Liver (tissue), 9 donors: ENCODE measurements around the gene DIAPH3. TPM values are rescaled to one million over a fixed set of nuclear protein-coding genes. Genes with fewer than 3 reads are reported as not detected.

Source experiments
- DNase-seq: peaks from one replicate; pipeline ENCODE4 v3.0.0-alpha.2; 2017; ENCODE audit warnings: low spot score
- H3K27ac ChIP-seq, 2 donors: one replicate each; pipeline ENCODE4 v1.7.0; 2013; ENCODE audit warnings: inconsistent platforms in 2 of 2, low read length in 2 of 2, control low read depth in 1 of 2, low read depth in 1 of 2, mild to moderate bottlenecking in 1 of 2
- H3K27me3 ChIP-seq, 4 donors: one replicate each; pipeline versions ENCODE4 v1.6.1 to v1.7.0; 2013; ENCODE audit warnings: low read length in 3 of 4, inconsistent platforms in 1 of 4, mild to moderate bottlenecking in 1 of 4, moderate library complexity in 1 of 4; ENCODE audit not compliant: control insufficient read depth in 4 of 4, insufficient read depth in 4 of 4
- H3K36me3 ChIP-seq, 4 donors: one replicate each; pipeline versions ENCODE4 v1.6.1 to v1.7.0; 2013; ENCODE audit warnings: low read length in 3 of 4, mild to moderate bottlenecking in 3 of 4, low read depth in 1 of 4, moderate library complexity in 1 of 4; ENCODE audit not compliant: control insufficient read depth in 4 of 4, insufficient read depth in 3 of 4
- H3K4me1 ChIP-seq, 4 donors: one replicate each; pipeline versions ENCODE4 v1.6.1 to v1.7.0; 2013; ENCODE audit warnings: low read length in 3 of 4, mild to moderate bottlenecking in 3 of 4, moderate library complexity in 1 of 4; ENCODE audit not compliant: control insufficient read depth in 4 of 4, insufficient read depth in 4 of 4
- H3K4me3 ChIP-seq, 3 donors: one replicate each; pipeline versions ENCODE4 v1.6.1 to v1.7.0; 2013; ENCODE audit warnings: low read length in 3 of 3, control low read depth in 1 of 3, low read depth in 1 of 3, mild to moderate bottlenecking in 1 of 3
- H3K9ac ChIP-seq, 2 donors: one replicate each; pipeline ENCODE4 v1.7.0; 2013; ENCODE audit warnings: low read length in 2 of 2, mild to moderate bottlenecking in 2 of 2, moderate library complexity in 2 of 2, control low read depth in 1 of 2, low read depth in 1 of 2
- H3K9me3 ChIP-seq, 4 donors: one replicate each; pipeline versions ENCODE4 v1.6.1 to v1.7.0; 2013; ENCODE audit warnings: low read length in 3 of 4; ENCODE audit not compliant: control insufficient read depth in 4 of 4
- EGR1 ChIP-seq, 2 donors: IDR thresholded peaks; 2 replicates each; pipeline ENCODE4 v1.6.1; 2016 to 2018; ENCODE audit warnings: antibody characterized with exemption in 2 of 2, low read depth in 2 of 2
- FOXA1 ChIP-seq: IDR thresholded peaks from 2 replicates; pipeline ENCODE4 v1.6.1; 2016; ENCODE audit warnings: antibody characterized with exemption
- FOXA2 ChIP-seq: IDR thresholded peaks from 2 replicates; pipeline ENCODE4 v1.6.1; 2016; ENCODE audit warnings: antibody characterized with exemption
- GABPA ChIP-seq, 2 donors: IDR thresholded peaks in 1 of 2; conservative IDR thresholded peaks in 1 of 2; 2 replicates each; pipeline ENCODE4 v1.6.1; 2016; ENCODE audit warnings: antibody characterized with exemption in 2 of 2, mild to moderate bottlenecking in 1 of 2, moderate library complexity in 1 of 2
- HNF4A ChIP-seq, 2 donors: conservative IDR thresholded peaks; 2 replicates each; pipeline ENCODE4 v1.6.1; 2016; ENCODE audit warnings: antibody characterized with exemption in 2 of 2, mild to moderate bottlenecking in 2 of 2
- HNF4G ChIP-seq: IDR thresholded peaks from 2 replicates; pipeline ENCODE4 v1.6.1; 2016; ENCODE audit warnings: antibody characterized with exemption
- JUND ChIP-seq, 2 donors: IDR thresholded peaks; 2 replicates each; pipeline ENCODE4 v1.6.1; 2016; ENCODE audit warnings: antibody characterized with exemption in 2 of 2
- NR2F2 ChIP-seq: IDR thresholded peaks from 2 replicates; pipeline ENCODE4 v1.6.1; 2016; ENCODE audit warnings: antibody characterized with exemption
- RAD21 ChIP-seq, 2 donors: IDR thresholded peaks; 2 replicates each; pipeline ENCODE4 v1.6.1; 2016; ENCODE audit warnings: antibody characterized with exemption in 2 of 2, mild to moderate bottlenecking in 2 of 2
- RXRA ChIP-seq, 2 donors: IDR thresholded peaks; 2 replicates each; pipeline ENCODE4 v1.6.1; 2017 to 2018; ENCODE audit warnings: antibody characterized with exemption in 2 of 2, mild to moderate bottlenecking in 1 of 2
- SP1 ChIP-seq: IDR thresholded peaks from 2 replicates; pipeline ENCODE4 v1.6.1; 2018; ENCODE audit warnings: antibody characterized with exemption, mild to moderate bottlenecking
- TAF1 ChIP-seq: conservative IDR thresholded peaks from 2 replicates; pipeline ENCODE4 v1.6.1; 2016; ENCODE audit warnings: antibody characterized with exemption, mild to moderate bottlenecking
- YY1 ChIP-seq: IDR thresholded peaks from 2 replicates; pipeline ENCODE4 v1.6.1; 2016; ENCODE audit warnings: antibody characterized with exemption, mild to moderate bottlenecking
- WGBS: extraction: QIAGEN DNeasy Blood & Tissue Kit; methylation state at CpG from one replicate; pipeline ENCODE4 v1.1.7; 2013; 5-methylcytosine and 5-hydroxymethylcytosine counted together
- polyA plus RNA-seq, 2 donors: library from polyadenylated mRNA; stranded (reverse) in 1 of 2; unstranded in 1 of 2; fragments of 200-250 nt in 1 of 2; fragments of >200 nt in 1 of 2; fragmentation: Nextera tagmentation in 1 of 2; extraction: Ambion mirVana in 1 of 2; gene quantifications; one replicate each; pipeline versions ENCODE4 v1.2.1 to v1.2.3, GENCODE V29; 2013 to 2015
- total RNA-seq, 2 donors: library from RNA; depleted of rRNA; stranded (reverse); fragments of >200 nt; gene quantifications; one replicate each; pipeline ENCODE4 v1.2.3, GENCODE V29; 2014
- TF ChIP-seq, protein P1 (sequence below): fragments of 150-350 bp; IDR thresholded peaks from 2 replicates; pipeline ENCODE4 v1.5.1; 2017; ENCODE audit warnings: improper control_type of control experiment, low read depth, low read length; ENCODE audit not compliant: missing input control
- TF ChIP-seq, protein P2 (sequence below): IDR thresholded peaks from 2 replicates; pipeline ENCODE4 v1.6.1; 2016; ENCODE audit warnings: antibody characterized with exemption
- TF ChIP-seq, protein P3 (sequence below): IDR thresholded peaks from 2 replicates; pipeline ENCODE4 v1.6.1; 2016; ENCODE audit warnings: antibody characterized with exemption
- TF ChIP-seq, protein P4 (sequence below): IDR thresholded peaks from 2 replicates; pipeline ENCODE4 v1.6.1; 2016; ENCODE audit warnings: antibody characterized with exemption, mild to moderate bottlenecking
- TF ChIP-seq, protein P5 (sequence below): IDR thresholded peaks from 2 replicates; pipeline ENCODE4 v1.6.1; 2016; ENCODE audit warnings: antibody characterized with exemption
- donor health status: healthy.
- donor health status: healthy.
- donor health status: healthy.
- donor health status: healthy.
- donor health status: healthy.

DIAPH3 gene
- total and polyA plus RNA-seq, 4 donors = 0.08 to 11.1 (median 0.27) TPM

DNA sequence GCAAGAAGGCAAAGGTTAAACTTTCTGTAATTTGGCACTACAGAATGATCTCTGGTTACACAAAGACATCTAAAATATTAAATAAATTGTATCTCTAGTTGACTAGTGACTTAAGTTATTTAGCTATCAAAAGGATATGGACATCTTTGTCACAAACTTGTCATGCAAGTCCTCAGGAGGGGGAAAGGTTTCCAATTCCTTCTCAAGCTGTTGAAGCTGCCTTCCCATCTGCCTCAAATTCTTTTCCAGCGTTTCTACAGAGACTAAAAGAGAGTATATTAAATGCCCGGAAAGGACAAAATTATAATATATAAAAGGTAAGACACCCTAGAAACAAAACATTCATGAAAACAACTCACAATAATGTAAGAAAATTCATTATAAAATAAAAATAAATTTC is 324.5 kb downstream of the DIAPH3 start:
- no peak overlapping the region for H3K9ac ChIP-seq
- WGBS = 91% methylated on average over 2 of the region's 2 CpGs
- H3K27ac ChIP-seq = no peak overlapping the region
- no peak overlapping the region for H3K4me3 ChIP-seq
- H3K27me3 ChIP-seq = no peaks in the 10 kb centered on the region
- no peaks in the 10 kb centered on the region for H3K9me3 ChIP-seq
- TF ChIP-seq RAD21 (IDR thresholded peaks at IDR 0.05) (no peak), SP1 (no peak), HNF4A (conservative IDR thresholded peaks at IDR 0.05) (no peak), FOXA1 (no peak), EGR1 (IDR thresholded peaks at IDR 0.05; ENCODE audit: low read depth in 2 of 2) (no peak), GABPA (IDR thresholded peaks at IDR 0.05 in 1 of 2, conservative IDR thresholded peaks at IDR 0.05 in 1 of 2) (no peak), NR2F2 (no peak), YY1 (no peak), JUND (IDR thresholded peaks at IDR 0.05) (no peak), HNF4G (no peak), RXRA (IDR thresholded peaks at IDR 0.05) (no peak)
- TF ChIP-seq, protein P1, sequence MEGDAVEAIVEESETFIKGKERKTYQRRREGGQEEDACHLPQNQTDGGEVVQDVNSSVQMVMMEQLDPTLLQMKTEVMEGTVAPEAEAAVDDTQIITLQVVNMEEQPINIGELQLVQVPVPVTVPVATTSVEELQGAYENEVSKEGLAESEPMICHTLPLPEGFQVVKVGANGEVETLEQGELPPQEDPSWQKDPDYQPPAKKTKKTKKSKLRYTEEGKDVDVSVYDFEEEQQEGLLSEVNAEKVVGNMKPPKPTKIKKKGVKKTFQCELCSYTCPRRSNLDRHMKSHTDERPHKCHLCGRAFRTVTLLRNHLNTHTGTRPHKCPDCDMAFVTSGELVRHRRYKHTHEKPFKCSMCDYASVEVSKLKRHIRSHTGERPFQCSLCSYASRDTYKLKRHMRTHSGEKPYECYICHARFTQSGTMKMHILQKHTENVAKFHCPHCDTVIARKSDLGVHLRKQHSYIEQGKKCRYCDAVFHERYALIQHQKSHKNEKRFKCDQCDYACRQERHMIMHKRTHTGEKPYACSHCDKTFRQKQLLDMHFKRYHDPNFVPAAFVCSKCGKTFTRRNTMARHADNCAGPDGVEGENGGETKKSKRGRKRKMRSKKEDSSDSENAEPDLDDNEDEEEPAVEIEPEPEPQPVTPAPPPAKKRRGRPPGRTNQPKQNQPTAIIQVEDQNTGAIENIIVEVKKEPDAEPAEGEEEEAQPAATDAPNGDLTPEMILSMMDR = no peak
- TF ChIP-seq, protein P2, sequence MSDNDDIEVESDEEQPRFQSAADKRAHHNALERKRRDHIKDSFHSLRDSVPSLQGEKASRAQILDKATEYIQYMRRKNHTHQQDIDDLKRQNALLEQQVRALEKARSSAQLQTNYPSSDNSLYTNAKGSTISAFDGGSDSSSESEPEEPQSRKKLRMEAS = no peak
- TF ChIP-seq, protein P3, sequence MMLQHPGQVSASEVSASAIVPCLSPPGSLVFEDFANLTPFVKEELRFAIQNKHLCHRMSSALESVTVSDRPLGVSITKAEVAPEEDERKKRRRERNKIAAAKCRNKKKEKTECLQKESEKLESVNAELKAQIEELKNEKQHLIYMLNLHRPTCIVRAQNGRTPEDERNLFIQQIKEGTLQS = no peak
- TF ChIP-seq, protein P4, sequence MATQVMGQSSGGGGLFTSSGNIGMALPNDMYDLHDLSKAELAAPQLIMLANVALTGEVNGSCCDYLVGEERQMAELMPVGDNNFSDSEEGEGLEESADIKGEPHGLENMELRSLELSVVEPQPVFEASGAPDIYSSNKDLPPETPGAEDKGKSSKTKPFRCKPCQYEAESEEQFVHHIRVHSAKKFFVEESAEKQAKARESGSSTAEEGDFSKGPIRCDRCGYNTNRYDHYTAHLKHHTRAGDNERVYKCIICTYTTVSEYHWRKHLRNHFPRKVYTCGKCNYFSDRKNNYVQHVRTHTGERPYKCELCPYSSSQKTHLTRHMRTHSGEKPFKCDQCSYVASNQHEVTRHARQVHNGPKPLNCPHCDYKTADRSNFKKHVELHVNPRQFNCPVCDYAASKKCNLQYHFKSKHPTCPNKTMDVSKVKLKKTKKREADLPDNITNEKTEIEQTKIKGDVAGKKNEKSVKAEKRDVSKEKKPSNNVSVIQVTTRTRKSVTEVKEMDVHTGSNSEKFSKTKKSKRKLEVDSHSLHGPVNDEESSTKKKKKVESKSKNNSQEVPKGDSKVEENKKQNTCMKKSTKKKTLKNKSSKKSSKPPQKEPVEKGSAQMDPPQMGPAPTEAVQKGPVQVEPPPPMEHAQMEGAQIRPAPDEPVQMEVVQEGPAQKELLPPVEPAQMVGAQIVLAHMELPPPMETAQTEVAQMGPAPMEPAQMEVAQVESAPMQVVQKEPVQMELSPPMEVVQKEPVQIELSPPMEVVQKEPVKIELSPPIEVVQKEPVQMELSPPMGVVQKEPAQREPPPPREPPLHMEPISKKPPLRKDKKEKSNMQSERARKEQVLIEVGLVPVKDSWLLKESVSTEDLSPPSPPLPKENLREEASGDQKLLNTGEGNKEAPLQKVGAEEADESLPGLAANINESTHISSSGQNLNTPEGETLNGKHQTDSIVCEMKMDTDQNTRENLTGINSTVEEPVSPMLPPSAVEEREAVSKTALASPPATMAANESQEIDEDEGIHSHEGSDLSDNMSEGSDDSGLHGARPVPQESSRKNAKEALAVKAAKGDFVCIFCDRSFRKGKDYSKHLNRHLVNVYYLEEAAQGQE = no peak
- TF ChIP-seq, protein P5, sequence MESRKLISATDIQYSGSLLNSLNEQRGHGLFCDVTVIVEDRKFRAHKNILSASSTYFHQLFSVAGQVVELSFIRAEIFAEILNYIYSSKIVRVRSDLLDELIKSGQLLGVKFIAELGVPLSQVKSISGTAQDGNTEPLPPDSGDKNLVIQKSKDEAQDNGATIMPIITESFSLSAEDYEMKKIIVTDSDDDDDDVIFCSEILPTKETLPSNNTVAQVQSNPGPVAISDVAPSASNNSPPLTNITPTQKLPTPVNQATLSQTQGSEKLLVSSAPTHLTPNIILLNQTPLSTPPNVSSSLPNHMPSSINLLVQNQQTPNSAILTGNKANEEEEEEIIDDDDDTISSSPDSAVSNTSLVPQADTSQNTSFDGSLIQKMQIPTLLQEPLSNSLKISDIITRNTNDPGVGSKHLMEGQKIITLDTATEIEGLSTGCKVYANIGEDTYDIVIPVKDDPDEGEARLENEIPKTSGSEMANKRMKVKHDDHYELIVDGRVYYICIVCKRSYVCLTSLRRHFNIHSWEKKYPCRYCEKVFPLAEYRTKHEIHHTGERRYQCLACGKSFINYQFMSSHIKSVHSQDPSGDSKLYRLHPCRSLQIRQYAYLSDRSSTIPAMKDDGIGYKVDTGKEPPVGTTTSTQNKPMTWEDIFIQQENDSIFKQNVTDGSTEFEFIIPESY = no peak
- DNase-seq = no peak
- no peaks in the 10 kb centered on the region for H3K36me3 ChIP-seq
- no peaks in the 10 kb centered on the region for H3K4me1 ChIP-seq

DNA sequence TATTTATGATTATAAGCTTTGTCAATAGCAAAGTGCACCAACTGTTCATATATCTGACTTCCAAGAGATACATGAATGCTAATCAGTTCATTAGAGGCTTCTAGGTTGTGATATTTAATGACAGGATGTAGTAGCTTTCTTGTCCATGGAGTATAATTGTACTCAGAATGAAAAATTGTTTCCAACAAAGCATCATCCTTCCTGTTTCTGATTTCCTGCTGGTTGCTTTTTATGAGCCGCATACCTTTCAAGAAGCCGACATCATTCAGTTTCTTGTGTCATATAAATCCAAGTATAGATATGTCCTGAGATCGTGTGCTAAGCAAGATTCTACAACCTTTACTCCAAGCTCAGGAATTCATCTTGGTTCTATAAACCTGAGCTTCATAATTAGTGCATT is 326.6 kb downstream of the DIAPH3 start:
- H3K27me3 ChIP-seq = no peaks in the 10 kb centered on the region
- TF ChIP-seq YY1 = no peak
- TF ChIP-seq, protein P2 = no peak
- TF ChIP-seq HNF4A (conservative IDR thresholded peaks at IDR 0.05) = no peak
- no peak for TF ChIP-seq JUND (IDR thresholded peaks at IDR 0.05)
- no peak for TF ChIP-seq TAF1
- TF ChIP-seq, protein P3 = no peak
- TF ChIP-seq, protein P4 = no peak
- no peak for TF ChIP-seq EGR1 (IDR thresholded peaks at IDR 0.05; ENCODE audit: low read depth in 2 of 2)
- TF ChIP-seq FOXA2 = no peak
- no peak for TF ChIP-seq NR2F2
- TF ChIP-seq, protein P1 = no peak

More for the DNA sequence above, 326.6 kb downstream of the DIAPH3 start:
- DNase-seq = no peak
- H3K36me3 ChIP-seq = no peaks in the 10 kb centered on the region
- H3K4me1 ChIP-seq = no peaks in the 10 kb centered on the region
- H3K9ac ChIP-seq = no peak overlapping the region
- H3K4me3 ChIP-seq = no peak overlapping the region
- WGBS = 77% methylated on average over 3 of the region's 3 CpGs
- H3K27ac ChIP-seq = no peak overlapping the region
- no peaks in the 10 kb centered on the region for H3K9me3 ChIP-seq
